Activated CD4-positive, alpha-beta T cell treated with anti-CD3 and anti-CD28 coated beads, Interleukin-2, amount 10 ng/mL, durations not matched to agents 24 days and 14 days (primary cell): ENCODE measurements around the gene FKBP8. TPM values are rescaled to one million over a fixed set of nuclear protein-coding genes. Genes with fewer than 3 reads are reported as not detected.

ENCODE experiments used
- DNase-seq: peaks from one replicate; pipeline ENCODE4 v3.0.0; 2022
- H3K27ac Mint-ChIP-seq: one replicate; pipeline ENCODE4 v1.8.0; 2022; ENCODE audit warnings: mild to moderate bottlenecking, mixed read lengths
- H3K27me3 Mint-ChIP-seq: one replicate; pipeline ENCODE4 v1.8.0; 2022; ENCODE audit warnings: mixed read lengths
- H3K36me3 Mint-ChIP-seq: one replicate; pipeline ENCODE4 v1.8.0; 2022; ENCODE audit warnings: low read depth, mild to moderate bottlenecking, mixed read lengths
- H3K4me1 Mint-ChIP-seq: one replicate; pipeline ENCODE4 v1.8.0; 2021; ENCODE audit warnings: mixed read lengths
- H3K4me3 Mint-ChIP-seq: one replicate; pipeline ENCODE4 v1.8.0; 2022; ENCODE audit warnings: mild to moderate bottlenecking, moderate library complexity, mixed read lengths
- H3K9me3 Mint-ChIP-seq: one replicate; pipeline ENCODE4 v1.8.0; 2021; ENCODE audit warnings: mixed read lengths
- intact Hi-C: fragments of 100-400 bp; cut with micrococcal nuclease; formaldehyde crosslinking; loops from one replicate; pipeline ENCODE4 v1.15.1; 2023
- total RNA-seq: library from RNA; stranded (reverse); gene quantifications from 2 replicates; pipeline ENCODE4 v1.2.3, GENCODE V29; 2022

FKBP8 gene
- total RNA-seq, 1 donor from 2014 or later: 170 TPM

DNA sequence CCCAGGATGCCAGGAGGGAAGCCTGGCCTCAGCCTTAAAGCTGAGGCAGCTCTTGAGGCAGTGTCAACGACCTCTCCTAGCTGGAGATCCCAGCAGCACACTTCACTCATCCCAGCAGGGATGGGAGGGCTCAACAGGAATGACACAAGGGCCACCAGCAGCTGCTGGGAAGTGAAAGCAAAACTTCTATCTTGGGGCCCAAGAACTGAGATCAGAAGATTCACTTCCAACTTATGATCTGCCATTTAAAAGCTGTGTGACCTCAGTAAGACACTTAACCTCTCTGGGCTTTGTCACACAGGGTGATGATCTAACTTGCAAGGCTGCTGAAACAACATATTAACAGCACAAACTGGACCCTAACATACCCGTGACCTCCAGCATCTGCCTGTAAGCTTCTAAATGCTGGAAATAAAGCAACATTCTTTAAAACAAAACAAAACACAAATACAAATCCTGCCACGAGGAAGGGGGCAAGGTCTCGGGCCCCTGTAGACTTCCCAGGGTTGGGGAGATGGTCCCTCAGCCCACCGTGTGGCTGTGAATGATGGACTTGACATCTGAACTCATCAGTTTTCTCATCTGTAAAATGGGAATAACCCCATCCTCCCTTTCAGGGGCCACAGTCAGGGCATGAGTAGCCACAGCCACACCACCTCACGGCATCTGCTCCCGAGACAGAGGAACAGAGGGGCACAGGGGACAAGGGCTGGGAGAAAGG lies 44.2 kb downstream of the FKBP8 start:
- H3K9me3 Mint-ChIP-seq: no peaks in the 10 kb centered on the region
- no peak overlapping the region for H3K4me3 Mint-ChIP-seq
- H3K27ac Mint-ChIP-seq: peak overlapping the region; percentile 36

DNA sequence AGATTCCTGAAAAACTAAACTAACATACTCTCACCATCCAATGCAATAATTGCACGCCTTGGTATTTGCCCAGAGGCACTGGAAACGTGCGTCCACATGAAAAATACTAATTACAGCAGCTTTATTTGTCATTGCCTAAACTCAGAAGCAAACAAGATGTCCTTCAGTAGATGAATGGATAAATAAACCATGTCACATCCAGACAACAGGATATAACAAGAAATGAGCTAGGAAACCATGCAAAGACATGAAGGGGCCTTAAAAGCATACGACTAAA lies 46.5 kb downstream of the FKBP8 start:
- Mint-ChIP-seq H3K4me3 (peak overlapping the region; percentile 3), H3K4me1 (peaks cover 60% of the 10 kb centered on the region), H3K36me3 (no peaks in the 10 kb centered on the region)

More for the DNA sequence above, 44.2 kb downstream of the FKBP8 start:
- Mint-ChIP-seq H3K27me3 (no peaks in the 10 kb centered on the region), H3K4me1 (peaks cover 60% of the 10 kb centered on the region), H3K36me3 (no peaks in the 10 kb centered on the region)
- peak; percentile 66 for DNase-seq
- intact Hi-C loops: no loop called here

DNA sequence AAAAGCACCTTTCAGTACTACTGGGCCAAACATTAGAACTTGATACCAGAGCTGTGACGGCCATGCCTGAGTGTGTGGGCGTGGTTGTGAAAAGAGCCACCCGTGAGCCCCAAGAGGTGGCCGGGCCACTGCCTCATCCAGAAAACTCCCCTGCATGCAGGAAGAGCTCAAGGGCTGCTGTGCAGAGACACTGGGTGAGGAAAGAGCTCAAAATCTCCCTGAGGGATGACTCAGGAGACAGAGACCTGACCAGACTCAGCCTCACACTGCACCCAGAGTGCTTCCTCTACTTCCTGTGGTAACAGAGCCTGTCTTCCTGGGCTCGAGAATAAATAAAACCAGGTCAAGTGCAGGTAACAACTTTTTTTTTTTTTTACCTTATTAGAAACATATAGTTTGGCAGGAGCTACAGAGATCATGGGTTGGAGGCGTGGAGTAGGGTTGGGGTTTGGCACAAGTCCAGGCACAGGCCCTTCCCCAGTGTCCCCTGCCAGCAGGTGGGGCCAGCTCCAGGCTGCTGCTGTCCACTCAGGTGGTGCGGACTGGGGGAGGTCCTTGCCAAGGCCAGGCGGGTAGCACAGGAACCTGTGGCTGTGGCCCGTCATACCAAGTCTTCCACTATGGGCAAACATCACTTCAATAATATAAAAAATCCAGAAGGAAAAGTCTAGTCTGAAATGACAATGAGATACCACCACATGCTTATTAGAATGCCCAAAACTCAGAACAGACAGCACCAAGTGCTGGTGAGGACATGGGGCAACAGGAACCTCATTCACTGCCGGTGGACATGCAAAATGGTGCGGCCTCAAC lies 47.0 kb downstream of the FKBP8 start:
- peak; percentile 85 for DNase-seq
- intact Hi-C loops: loop anchor here (1.0 to 2.0 kb wide), 3 partner anchors 17 to 52 kb away; partner anchors contain the start of gene ELL
- Mint-ChIP-seq H3K27ac (peak overlapping the region; percentile 89), H3K27me3 (no peaks in the 10 kb centered on the region), H3K9me3 (no peaks in the 10 kb centered on the region), H3K4me3 (peak overlapping the region; percentile 66), H3K4me1 (peaks cover 60% of the 10 kb centered on the region), H3K36me3 (no peaks in the 10 kb centered on the region)

More for the DNA sequence above, 46.5 kb downstream of the FKBP8 start:
- Mint-ChIP-seq H3K27me3 (no peaks in the 10 kb centered on the region), H3K27ac (peak overlapping the region; percentile 54), H3K9me3 (no peaks in the 10 kb centered on the region)
- DNase-seq: no peak
- intact Hi-C loops: loop anchor here (1.0 to 2.0 kb wide), 3 partner anchors 18 to 52 kb away; partner anchors contain the start of gene ELL

DNA sequence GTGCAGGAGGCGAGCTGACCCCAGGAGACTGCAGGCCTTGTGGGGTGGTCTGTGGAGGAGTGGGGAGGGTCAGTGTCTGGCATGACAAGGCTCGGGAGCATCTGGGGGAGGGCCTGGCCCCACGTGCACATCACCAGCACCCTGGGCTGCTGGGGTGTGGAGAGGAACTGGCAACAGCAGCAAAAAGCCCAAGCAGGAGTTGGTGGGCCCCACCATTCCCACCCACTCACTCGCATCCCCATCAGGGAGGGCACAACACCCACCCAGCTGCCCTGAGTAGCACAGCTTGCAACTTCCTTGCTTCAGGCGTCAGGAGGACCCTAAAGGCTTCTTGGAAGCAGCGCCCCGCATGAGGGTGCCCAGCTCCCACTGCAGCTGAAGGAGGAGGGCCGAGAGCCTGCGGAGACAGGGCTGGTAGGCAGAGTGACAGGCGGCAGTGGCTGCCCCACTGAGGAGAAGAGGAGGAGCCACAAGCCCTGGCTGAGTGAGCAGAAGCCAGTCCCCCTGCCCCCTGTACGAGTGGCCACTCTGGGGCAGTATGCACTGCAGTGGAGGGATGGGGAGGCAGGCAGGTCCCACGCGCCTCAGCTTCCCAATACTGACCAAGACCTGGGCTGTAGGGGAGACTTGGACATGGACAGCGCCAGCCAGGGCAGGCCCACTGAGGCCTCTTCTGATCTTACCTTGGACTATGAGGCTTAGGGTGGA lies 48.0 kb downstream of the FKBP8 start:
- H3K4me3 Mint-ChIP-seq: peak overlapping the region; percentile 66
- intact Hi-C loops: no loop called here
- H3K4me1 Mint-ChIP-seq: peaks cover 55% of the 10 kb centered on the region
- H3K27ac Mint-ChIP-seq: peak overlapping the region; percentile 89
- no peaks in the 10 kb centered on the region for H3K9me3 Mint-ChIP-seq
- DNase-seq: no peak
- no peaks in the 10 kb centered on the region for H3K36me3 Mint-ChIP-seq
- H3K27me3 Mint-ChIP-seq: no peaks in the 10 kb centered on the region

DNA sequence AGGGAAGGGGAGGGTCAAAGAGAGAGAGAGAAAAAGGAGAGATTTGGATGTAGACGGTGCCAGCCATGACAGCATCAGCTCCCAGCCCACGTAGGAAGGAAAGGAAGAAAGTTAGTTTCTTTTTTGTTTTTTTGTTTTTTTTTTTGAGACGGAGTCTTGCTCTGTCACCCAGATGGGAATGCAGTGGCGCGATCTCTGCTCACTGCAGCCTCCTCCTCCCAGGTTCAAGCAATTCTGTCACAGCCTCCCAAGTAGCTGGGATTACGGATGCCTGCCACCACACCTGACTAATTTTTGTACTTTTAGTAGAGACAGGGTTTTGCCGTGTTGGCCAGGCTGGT lies 49.1 kb downstream of the FKBP8 start:
- Mint-ChIP-seq H3K4me3 (peak overlapping the region; percentile 26), H3K36me3 (no peaks in the 10 kb centered on the region)
- intact Hi-C loops: no loop called here

DNA sequence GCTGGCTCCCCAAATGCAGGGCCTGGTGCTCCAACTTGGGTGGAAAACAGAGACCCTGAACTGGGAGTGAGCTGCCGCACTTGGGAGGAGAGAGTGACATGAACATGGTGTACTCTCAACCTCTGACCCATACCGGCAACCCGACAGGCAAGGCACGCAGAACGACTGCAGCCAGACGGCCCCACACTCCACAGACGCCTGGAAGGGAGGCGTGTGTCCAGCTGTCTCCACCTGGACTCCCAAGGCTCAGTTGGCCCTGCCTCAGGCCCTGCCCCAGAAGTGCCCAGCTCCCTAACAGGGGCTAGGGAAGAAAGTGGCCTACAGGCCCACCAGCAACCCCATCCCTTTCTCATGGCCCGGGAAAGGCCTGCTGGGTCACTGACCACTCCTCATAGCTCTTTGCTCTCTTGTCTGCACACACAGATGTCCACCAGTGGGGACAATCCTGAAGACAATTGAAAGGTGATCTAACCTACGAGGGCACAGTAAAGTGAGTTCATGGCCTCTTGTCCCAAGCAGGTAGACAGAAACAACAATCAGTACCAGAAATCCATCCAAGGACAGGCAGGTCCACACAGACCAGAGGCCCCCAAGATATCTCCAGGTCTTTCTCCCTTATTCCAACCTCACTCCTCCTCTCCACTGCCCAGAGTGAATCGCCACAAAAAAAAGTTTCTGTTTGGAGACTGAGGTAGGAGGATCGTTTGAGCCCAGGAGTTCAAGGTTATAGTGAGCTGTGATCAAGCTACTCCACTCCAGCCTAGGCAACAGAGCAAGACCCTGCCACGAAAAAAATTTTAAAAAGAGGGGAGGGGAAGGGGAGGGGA lies 49.7 kb downstream of the FKBP8 start:
- no peaks in the 10 kb centered on the region for H3K9me3 Mint-ChIP-seq
- intact Hi-C loops: no loop called here
- peak overlapping the region; percentile 18 for H3K4me3 Mint-ChIP-seq
- no peaks in the 10 kb centered on the region for H3K27me3 Mint-ChIP-seq
- peaks cover 42% of the 10 kb centered on the region for H3K4me1 Mint-ChIP-seq
- no peak for DNase-seq
- peak overlapping the region; percentile 62 for H3K27ac Mint-ChIP-seq
- no peaks in the 10 kb centered on the region for H3K36me3 Mint-ChIP-seq

More for the DNA sequence above, 49.1 kb downstream of the FKBP8 start:
- Mint-ChIP-seq H3K4me1 (peaks cover 47% of the 10 kb centered on the region), H3K9me3 (no peaks in the 10 kb centered on the region), H3K27me3 (no peaks in the 10 kb centered on the region), H3K27ac (peak overlapping the region; percentile 89)
- DNase-seq: no peak

DNA sequence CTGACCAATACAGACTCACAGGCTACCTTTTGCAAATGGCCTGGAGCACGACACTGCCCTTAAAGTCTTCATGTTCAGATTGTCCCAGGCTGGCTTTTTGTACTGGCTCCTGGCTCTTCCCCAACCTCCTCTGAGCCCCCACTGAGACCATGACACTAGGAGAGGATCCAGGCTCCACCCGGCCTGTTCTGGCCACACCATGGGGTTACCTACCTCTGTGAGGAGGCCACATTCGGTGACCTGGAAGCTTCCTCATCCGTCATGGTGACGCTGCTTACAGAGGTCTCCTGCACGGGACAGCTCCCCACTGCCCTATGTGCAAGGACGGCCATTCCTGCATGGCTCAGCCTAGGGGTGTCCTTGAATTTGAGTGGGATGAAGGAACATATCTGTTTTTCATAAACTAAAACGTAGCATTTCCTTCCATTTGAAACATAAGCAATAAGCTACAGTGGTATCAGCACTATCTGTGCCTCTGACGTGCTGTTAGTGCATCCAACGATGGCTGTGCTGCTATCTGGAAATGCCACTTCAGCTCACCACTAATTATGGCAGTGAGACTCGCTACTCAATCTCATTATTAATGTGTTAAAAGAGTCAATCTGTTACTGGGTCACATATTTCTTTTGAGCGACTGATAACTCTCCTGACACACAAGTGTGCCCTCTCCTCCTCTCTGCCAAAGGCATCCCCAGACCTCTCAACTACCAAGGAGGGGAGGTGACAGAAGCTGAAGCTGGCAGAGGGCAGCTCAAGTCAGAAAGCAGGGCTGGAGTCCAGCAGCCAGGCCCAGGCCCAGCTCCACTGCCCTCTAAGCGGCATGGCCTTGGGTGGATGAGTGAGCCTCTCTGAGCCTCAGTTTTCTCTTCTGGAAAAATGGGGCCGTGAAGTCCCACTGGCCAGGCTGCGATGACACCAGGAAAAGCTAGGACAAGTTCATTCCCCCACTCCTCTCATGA lies 51.1 kb downstream of the FKBP8 start:
- Mint-ChIP-seq H3K27me3 (no peaks in the 10 kb centered on the region), H3K4me3 (no peak overlapping the region), H3K4me1 (peaks cover 38% of the 10 kb centered on the region), H3K9me3 (no peaks in the 10 kb centered on the region), H3K27ac (no peak overlapping the region), H3K36me3 (no peaks in the 10 kb centered on the region)
- DNase-seq: no peak
- intact Hi-C loops: no loop called here

DNA sequence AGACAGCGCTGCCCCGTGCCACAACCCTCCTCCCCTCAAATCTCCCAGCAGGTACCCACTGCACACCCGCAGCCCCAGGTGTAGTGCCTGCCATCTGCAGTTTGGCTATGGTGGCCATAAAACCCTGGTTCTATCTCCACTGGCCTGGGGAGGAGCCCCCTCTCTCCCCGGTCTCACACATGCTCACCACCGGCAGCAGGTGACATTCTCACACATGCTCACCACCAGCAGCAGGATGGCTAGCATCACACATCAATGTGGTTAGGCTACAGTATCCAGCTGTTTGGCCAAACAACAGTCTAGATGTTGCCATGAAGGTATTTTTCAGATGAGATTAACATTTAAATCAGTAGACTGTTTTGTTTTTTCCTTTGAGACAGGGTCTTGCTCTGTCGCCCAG lies 52.6 kb downstream of the FKBP8 start:
- Mint-ChIP-seq H3K27me3 (no peaks in the 10 kb centered on the region), H3K36me3 (peaks cover 1% of the 10 kb centered on the region), H3K9me3 (no peaks in the 10 kb centered on the region), H3K4me1 (peaks cover 28% of the 10 kb centered on the region), H3K4me3 (no peak overlapping the region), H3K27ac (no peak overlapping the region)
- no peak for DNase-seq
- intact Hi-C loops: no loop called here

DNA sequence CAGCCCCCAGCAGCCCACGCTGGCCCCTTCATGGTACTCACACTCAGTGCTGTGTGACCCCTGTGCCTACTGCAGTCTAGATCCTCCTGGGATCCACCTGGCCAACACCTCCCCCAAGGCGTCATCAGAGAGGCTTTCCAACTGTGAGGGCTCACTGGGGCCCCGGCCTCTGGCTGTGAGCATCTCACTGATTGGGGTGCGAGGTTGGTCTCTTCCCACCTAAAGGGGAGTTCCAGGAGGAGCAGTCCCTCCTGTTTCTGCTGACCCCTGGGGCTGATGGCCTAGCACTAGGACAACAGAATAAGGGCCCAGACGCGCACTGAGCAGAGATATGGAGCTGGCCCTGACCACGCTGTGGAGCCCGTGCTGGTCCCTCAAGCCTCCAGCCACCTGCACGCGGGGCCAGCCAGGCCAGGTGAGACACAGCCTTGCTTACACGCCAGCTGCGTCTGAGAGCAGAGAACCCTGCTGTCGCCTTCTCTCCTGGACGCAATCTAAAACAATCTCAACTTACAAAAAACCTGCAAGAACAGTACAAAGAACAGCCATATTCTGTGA lies 53.7 kb downstream of the FKBP8 start:
- H3K27me3 Mint-ChIP-seq: no peaks in the 10 kb centered on the region
- intact Hi-C loops: no loop called here
- no peak for DNase-seq
- H3K9me3 Mint-ChIP-seq: no peaks in the 10 kb centered on the region
- no peak overlapping the region for H3K4me3 Mint-ChIP-seq
- no peak overlapping the region for H3K27ac Mint-ChIP-seq
- H3K4me1 Mint-ChIP-seq: peaks cover 24% of the 10 kb centered on the region
- peaks cover 1% of the 10 kb centered on the region for H3K36me3 Mint-ChIP-seq

DNA sequence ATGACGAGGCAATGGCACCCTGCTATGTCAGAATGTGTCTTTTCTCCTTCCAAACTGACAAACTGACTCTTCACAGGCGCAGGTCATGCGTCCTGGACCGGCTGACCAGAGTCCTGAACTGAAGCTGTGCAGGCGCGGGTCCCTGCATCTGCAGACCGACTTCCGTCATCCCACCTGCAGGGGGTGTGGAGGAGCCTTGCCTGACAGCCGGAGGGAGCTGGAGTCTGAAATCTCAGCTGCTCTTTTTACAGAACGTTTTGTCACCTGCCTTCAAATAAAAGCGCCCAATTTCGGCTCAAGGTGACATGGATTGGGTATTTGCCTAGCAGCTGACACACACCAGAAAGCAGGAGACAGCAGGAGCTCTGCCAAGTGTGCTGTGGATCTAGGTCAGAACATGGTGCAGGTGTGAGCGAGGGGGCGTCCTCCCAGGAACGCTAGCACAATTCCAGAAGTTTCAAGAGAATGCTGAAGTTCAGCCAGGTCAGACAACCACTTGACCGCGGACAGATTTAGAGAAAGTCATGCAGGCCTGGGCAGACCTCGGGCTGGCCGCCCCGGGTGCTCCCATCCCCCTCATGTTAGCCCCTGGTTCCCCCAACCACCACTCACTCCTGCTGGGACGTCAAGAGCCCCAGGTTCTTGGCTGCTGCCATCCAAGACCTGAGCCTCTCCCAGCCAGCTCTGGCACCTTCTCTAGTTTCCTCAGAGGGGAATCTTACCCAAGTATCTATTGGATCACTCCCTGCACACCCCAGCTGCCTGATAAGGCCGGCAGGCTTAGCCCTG lies 54.3 kb downstream of the FKBP8 start:
- Mint-ChIP-seq H3K4me1 (peaks cover 17% of the 10 kb centered on the region), H3K27ac (no peak overlapping the region), H3K9me3 (no peaks in the 10 kb centered on the region), H3K27me3 (no peaks in the 10 kb centered on the region), H3K36me3 (peaks cover 1% of the 10 kb centered on the region), H3K4me3 (no peak overlapping the region)
- intact Hi-C loops: no loop called here
- no peak for DNase-seq

DNA sequence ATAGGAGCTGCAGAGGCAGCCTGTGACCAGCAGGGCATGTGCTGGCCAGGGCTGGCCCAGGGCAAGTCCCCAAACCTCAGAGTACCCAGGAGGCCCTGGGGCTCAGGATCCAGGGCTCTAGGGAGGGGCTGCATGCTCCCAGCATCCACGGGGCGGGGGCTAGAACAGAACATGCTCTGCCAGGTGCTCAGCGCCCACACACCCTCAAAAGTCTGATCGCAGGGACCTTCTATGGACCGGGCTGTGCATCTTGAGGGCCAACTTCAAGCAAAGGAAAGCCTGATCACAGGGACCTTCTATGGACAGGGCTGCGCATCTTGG lies 55.0 kb downstream of the FKBP8 start:
- Mint-ChIP-seq H3K9me3 (no peaks in the 10 kb centered on the region), H3K4me1 (peaks cover 17% of the 10 kb centered on the region), H3K4me3 (no peak overlapping the region), H3K27ac (peak overlapping the region; percentile 4), H3K27me3 (no peaks in the 10 kb centered on the region), H3K36me3 (peaks cover 1% of the 10 kb centered on the region)
- intact Hi-C loops: no loop called here
- DNase-seq: no peak
